Midbrain (tissue), 1 donor: ENCODE results near the gene KIR2DL1.
"Not testable (repeated sequence)": the region's sequence is repeated elsewhere in the genome, so short reads cannot be mapped to it uniquely, and the experiment has no call there.

Experiments
- DNase-seq: peaks from one replicate; lab custom pipeline; 2025; lab: John Stamatoyannopoulos, UW

KIR2DL1 gene

GRCh38 chr19:54817670-54818536 is 48.3 kb downstream of the KIR2DL1 start:
- DNase-seq = no peak

- DNase-seq = not testable (repeated sequence)
Observed at GRCh38 chr19:54824416-54824815, 54.8 kb downstream of the KIR2DL1 start.

GRCh38 chr19:54825326-54825725 is 55.7 kb downstream of the KIR2DL1 start:
- not testable (repeated sequence) for DNase-seq

- DNase-seq = not testable (repeated sequence)
Observed at GRCh38 chr19:54828064-54828463, 58.5 kb downstream of the KIR2DL1 start.

- DNase-seq = not testable (repeated sequence)
Observed at GRCh38 chr19:54832496-54832895, 62.9 kb downstream of the KIR2DL1 start, which contains the start of gene KIR2DS4. Gene KIR2DS4, plus strand, starts transcription at chr19:54832676.
